Left lobe of liver (tissue), 2 donors: ENCODE data around the gene MINDY4B. TPM values are rescaled to one million over a fixed set of nuclear protein-coding genes. Genes with fewer than 3 reads are reported as not detected.

Experiments used
- ATAC-seq: fragments of 200-7000 bp; cut with Tn5 transposase; one replicate; pipeline ENCODE4 v1.9.1; 2020; ENCODE audit warnings: mild to moderate bottlenecking, moderate library complexity
- DNase-seq: peaks from one replicate; pipeline ENCODE4 v3.0.0-alpha.2; 2020; ENCODE audit warnings: low spot score
- total RNA-seq: library from RNA; stranded (reverse); gene quantifications from one replicate; pipeline ENCODE4 v1.2.1, GENCODE V29; 2021
- donor health status: DM: no; HTN: no; CAD: no; lungs with moderate emphysema.
- donor health status: DM: no; HTN: yes; CAD: no.

Gene MINDY4B
- not detected for total RNA-seq

DNA sequence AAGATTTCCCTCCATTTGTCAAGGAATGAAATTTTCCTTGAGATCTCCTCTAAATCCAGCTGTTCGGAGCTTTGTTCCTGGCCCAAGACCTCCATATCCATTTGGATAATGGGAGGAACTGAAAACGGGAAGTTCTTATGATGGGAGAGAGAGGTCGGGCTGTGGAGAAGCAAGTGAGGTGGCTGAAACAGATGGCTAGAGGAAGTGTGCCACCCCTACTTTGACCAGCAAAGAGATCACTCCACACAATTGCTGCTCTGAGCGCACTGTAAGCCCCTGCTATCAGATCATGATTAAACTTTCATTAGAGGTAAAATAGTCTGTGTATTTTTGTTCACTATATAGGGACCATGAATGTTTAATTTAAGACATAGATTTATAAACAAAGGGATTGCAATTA is at the start of gene MINDY4B:
Gene MINDY4B (minus strand): TSS at position 101 of the 400 bp plus-strand sequence. CDS start 0 bp downstream, at position 101.
- DNase-seq (no peak), ATAC-seq (no peak)

DNA sequence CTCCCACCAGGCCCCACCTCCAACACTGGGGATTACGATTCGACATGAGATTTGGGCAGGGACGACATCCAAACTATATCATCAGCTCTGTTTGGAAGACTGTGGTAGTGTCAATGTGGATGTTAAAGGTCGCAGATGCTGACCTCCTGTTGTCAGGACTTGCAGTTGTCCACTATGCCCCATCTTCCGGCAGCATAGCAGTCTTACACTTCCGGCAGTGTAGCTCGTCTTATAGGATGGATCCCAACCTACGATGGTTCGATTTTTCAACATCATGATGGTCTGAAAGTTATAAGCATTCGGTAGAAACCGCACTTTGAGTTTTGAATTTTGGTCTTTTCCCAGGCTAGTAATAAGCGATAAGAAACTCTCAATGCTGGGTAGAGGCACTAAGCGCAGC is 46.7 kb upstream of the MINDY4B start:
- DNase-seq: no peak
- ATAC-seq: no peak

DNA sequence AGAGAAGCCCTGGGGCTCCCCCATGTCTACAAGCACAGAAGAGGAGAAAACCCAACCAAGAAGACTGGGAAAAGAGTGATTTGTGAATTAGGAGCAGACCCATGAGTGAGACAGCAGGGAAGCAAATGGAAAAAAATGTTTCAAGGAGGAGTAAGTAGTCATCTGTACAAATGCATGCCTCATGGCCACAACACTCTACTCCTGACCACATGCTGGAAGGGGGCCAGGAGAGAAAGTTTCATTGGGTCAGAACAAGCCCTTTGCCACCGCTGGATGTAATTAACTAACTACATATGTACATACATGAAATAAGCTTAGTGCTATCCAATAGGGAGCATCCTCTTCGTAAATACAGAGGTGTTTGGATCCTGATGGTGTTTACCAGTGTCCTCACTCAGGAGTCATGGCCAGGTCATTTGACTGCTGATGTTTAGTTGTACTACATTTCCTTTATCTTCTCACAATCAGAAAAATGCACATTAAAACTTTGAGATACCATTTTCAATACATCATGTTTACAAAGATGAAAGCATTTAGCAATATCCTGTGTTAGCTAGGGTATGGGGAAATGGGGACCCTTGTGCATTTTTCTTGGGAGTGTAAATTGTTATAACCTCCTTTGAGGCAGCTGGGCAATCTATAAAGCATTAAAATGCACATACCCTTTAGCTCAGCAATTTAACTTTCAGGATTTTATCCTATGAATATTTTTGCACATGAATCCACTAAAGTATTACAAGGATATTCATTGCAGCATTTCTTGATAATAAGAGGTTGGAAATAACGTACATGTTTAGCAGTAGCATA is 40.2 kb upstream of the MINDY4B start:
- no peak for ATAC-seq
- DNase-seq: no peak

DNA sequence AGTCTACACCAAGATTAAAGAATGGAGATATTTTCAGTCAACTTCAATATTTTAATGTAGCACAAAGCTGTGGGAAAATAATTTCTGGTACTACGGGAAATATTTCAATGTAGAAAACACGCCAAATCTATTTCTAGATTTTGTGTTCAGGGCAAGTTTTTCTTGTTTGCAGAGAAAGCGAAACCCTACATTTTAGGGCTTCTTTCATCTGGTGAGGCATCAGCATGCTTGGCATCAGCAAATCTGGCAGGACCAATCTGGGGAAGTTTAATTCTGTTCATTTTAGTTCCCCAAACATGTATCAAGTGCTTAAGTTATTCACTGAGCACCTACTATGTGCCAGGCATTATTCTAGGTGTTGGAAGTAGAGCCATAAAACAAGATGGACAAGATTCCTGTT is 37.0 kb upstream of the MINDY4B start:
- ATAC-seq (no peak), DNase-seq (no peak)

DNA sequence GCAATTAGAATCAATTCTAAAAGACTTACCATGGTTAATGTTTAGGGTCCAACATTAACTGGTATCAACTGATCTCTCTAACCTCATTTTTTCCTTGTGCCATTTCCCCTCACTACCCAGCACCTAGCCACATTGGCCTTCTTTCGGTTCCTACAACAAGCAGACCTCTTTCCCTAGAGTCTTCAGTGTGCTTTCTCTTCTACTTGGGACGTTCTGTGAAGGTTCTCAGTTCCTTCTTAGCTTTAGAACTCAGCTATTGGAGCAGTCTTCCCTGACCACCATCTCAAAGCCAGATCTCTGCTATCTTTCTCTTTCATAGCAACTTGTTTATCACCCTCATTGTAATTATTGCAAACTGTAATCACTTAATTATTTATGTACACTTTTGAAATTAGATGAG is 31.5 kb upstream of the MINDY4B start:
- DNase-seq (no peak), ATAC-seq (no peak)

DNA sequence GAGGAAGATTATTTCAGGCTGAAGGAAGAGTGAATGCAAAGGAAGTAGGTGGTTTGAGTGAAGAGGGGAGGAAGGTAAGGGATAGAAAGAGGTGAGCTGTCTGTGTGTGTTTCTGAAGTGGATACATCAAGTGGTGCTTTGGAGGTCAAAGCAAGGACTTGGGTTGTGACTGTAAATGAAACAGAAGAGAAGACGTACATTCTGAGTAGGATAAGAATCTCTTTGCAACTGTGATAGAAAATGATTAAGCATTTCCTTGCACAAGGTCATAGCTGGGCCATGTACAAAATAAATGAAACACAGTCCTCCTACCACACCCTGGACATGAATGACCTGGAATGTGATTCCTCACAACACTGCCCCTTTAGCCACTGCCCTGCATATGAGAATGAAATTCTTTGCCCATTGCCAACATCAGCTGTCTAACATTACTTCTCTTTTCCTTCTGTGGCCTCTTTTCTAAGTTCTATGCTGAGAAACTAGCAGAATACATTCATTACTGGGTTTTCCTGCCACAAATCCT is 28.3 kb upstream of the MINDY4B start:
- no peak for DNase-seq
- ATAC-seq: no peak

DNA sequence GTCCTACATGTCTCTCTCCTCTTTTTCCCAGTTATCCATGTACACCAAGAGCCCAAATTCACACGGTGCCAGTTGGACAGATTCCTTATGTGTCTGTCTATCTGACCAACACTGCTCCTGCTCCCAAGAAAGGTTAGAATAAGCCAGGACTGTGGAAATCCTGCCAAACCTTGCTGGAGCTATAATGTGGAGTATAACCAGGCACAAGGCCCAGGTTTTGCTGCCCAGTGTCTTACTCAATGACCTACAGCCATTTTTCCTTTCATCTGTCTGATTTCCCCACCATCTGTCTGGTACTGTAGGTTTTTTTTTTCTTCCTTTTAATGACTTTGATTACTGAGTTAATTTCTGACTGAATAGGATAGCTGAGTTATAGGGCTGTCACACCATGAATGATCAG is 26.5 kb upstream of the MINDY4B start:
- peak; percentile 29 for ATAC-seq
- DNase-seq: no peak

DNA sequence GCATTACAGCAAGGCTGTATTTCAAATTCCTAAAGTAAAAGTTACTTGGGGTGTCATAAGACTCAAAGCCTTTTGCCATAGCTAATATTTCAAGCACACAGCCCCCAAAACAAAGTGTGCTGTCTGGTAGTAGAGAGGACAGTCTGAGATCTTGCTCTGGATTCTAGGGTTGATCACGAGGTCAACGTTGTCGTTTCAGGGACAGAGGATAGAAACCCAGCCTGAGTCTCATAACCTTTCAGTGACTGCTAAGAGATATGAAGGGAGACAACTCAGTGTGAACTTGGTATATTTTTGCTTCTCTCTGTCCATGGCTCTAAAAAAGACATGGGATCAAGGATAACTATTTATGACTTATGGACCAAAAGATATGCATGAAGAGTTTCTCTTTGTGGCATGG is 25.6 kb upstream of the MINDY4B start:
- no peak for DNase-seq
- ATAC-seq: no peak

DNA sequence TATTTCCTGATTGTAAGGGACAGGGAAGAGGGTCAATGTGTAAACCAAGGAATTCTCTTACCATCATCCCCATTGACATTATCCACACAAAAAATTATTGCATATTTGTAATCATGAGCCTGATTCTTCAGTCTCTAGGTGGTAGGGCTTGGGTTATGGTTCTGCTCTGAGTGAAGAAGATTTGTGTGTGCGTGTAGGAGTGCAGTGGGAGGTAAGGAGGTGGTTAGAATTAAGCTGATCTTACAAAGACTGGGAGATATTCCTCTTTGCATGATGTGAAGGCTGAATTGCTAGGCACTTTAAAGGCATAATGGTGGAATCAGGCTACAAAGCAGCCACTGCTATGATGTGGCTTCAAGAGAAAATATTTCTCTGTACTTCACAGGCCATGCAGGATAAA is 23.0 kb upstream of the MINDY4B start:
- ATAC-seq (no peak), DNase-seq (no peak)

DNA sequence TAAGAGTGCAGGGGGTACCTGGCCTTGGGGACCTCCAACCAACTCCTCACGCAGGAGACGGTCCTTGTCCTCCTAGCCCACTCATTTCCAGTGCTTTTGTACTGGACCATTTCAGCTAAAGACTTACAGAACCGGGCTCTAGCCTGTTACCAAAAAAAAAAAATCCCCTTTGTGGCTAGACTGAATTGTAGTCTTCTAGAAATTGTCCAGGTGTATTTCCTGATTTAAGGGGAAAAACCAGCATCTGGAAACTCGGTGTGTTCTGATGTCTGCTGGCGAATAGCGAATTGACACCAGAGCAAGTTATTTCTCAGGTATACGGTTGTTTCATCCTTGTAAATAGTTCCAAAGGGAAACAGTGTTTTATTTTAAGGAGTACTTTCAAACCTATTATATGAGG is 21.1 kb upstream of the MINDY4B start:
- DNase-seq: no peak
- no peak for ATAC-seq

DNA sequence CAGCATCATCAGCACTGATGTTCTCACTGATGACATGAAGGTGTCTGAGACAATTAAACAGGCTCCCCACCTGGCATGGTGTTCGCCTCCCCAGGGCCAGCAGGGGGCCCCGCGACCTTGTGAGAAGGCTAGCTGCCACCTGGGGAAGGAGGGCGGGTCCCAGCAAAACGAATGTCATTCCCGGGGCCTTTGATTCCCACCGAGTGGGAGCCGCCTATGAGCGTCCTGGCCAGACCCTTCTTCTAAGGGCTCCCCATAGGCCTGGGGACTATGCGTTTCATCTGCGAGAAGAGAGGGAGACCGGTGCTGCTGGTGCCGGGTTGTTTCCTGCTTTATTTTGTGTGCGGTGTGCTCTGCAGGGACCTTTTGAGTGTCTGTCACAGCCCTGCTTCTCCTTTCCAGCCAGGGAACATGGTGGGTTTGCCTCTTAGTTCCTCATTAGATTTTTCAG is 20.5 kb upstream of the MINDY4B start:
- DNase-seq (no peak), ATAC-seq (peak; percentile 71)

DNA sequence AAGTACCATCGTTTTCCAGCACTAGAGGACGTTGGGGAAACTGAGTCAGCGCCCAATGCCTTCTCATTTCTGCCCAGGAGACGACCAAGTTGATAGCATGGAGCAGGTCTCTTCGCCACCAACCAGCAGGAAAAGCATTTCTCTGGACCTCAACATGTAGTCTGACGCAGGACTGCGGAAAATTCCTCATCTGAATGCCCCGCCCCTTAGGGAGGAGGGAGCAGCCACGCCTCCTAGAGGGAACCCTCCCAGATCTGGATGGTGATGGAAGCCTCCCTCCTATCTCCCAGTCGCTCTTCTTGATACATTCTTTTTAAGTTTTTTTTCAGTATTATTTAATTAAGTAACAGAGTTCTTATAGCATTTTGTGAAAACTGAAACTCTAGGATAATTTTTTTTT is 17.4 kb upstream of the MINDY4B start:
- ATAC-seq: no peak
- DNase-seq: no peak

DNA sequence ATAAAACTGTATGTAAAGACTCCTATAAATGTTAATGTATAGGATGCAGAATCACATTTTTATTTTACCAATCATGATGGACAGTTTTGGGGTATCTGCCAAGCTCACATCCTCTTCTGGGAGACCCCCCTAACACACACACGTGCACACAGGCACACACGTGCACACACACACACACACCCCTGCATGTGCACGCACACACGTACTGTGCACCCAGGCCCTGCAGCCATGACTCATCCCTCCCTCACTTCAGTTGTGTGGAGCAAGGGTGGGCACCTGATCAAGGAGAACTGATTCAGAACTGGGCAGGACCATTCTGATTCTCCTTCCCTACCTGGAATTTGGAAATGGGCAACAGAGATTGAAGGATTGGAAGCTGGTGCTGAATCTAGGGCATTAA is 16.0 kb upstream of the MINDY4B start:
- ATAC-seq (no peak), DNase-seq (no peak)

DNA sequence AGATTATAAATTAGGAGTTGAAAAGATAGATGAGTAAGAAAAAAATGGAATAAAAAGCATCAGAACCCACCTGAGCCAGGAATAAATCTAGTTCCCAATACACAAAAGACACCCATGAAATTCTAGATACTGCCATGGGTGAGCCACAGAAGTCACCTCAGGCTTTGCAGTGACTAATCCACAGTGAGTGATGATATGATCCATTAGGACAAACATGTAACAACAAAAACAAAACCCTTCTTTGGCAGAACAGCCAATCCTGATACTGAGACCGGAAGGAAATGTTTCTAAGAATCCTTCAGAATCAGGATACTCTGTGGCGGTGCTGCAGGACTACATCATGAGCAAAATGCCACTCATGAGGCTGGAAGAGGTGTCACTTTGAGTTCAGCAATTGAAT is 15.0 kb upstream of the MINDY4B start:
- ATAC-seq (no peak), DNase-seq (no peak)

DNA sequence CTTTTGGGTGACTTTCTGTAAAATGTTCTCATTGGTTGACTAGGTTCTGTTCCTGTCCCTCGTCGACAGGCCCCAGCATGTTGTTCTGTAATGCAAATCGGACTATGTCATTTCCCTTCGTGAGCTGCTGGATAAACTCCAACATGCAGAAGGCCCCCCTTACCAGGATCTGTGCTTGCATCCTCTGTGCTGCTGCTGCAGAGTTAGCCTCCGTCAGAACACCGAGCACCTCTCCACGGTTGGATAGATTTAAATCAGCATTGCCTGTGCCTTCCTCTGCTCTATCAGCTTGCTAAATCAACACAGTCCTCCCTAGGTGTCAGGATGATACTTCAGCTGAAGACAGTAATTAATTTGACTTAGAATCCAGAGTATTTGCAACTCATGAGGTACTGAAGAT is 12.7 kb upstream of the MINDY4B start:
- ATAC-seq: no peak
- no peak for DNase-seq

DNA sequence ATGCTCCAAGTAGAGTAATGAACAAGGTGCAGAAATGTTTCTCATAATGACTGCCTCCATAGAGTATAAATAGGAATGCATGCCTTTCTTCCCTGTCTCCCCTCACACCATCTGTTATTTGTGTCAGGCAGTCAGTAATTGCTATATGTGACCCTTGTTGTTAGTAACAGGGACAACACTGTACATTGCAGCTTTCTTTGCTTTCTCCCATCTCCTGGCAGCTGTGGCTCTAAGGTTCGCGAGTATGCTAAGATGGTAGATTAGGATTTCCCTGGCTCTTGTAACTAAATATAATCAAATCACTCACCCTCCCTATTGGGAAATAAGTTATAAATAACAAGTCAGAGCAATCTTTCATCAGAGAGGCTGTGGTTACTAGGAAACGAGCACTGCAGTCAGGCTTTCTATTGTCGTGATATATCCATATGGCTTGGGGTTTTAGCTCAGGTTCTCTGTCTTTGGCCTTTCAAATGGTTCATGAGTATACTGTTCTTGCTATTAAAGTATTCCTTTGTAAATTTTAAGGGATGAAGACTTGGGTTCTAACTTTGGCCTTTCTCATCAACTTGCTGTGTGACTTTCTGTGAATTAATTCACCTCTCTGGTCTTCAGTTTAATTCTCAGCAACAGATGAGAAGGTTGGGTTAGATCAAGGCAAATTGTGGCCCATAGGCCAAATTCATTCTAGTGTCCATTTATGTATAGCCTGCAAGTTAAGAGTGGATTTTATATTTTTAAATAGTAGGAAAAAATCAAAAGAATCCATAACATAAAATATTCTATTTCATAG is 8.1 kb upstream of the MINDY4B start:
- ATAC-seq (no peak), DNase-seq (no peak)

DNA sequence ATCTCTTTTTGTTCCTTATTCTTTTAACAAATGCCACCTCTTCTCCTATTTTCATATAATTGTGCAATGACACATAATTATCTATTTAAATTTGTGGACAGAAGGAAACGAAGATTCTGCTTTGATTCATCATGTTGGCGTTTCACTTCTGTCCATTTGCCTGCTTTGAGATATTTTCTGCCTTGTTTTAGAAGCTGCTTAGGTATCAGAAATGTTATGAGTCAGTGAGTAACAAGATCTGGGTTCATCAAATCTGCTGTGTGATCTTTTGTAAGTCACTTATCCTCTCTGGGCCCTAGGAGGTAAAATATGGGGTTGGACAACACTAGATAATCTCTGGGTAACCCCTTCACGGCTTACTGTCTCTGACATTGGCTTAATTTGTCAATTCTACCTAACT is 7.3 kb upstream of the MINDY4B start:
- DNase-seq: no peak
- ATAC-seq: no peak

DNA sequence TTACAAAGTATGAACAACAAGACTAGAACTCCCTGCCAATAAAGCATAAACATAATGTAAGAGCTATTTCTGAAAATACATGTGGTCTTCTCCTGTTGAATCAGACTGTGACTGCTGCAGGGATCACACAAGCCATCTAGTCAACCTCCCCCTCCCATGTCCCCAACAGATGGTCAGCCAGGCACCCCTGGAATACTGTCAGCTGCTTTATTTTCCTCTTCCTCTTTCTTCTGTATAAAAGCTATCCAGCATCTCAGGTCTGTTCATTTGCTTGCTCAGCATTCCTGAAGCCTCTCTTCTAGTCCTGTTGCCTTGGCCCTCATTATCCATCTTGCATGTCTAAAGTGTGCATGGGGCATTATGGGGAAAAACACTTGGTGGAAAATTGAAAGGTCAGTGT is 6.5 kb upstream of the MINDY4B start:
- DNase-seq (no peak), ATAC-seq (no peak)

DNA sequence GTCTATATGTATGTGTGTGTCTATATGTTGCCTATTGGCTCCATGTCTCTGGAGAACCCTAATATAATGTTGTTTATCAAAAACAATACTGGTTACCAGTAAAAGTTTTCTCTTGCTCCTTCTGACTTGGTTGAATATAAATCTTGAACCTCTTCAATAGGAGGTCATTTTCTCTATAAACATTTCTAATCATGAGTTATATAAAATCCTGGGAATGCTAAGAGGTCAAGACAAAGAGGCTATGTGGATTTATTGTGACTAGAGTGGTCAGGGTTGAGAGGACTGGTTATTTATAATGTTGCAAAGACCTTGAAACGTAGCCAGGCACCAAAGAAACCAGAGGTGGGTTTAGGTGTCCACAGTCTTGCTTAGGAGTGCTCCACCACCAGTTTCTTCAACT is 1.2 kb upstream of the MINDY4B start:
- DNase-seq (no peak), ATAC-seq (no peak)

DNA sequence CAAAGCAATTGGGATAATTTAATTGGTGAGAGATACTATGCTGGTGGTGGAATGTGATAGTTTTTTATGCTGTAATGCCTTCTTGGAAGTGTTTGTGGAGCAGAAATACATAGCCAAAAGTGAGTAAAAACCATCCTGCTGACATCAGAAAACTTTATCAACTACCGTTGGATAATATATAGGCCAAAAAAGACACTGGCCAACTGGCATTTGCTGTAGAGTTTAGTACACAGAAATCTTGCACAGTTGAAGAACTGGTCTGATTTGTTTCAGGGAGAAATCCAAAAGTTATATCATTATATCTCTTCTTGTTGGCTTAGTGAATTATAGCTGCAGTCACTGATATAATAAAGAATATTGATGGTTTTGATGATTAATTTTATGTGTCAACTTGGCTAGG is 507 bp upstream of the MINDY4B start:
- ATAC-seq: no peak
- no peak for DNase-seq

DNA sequence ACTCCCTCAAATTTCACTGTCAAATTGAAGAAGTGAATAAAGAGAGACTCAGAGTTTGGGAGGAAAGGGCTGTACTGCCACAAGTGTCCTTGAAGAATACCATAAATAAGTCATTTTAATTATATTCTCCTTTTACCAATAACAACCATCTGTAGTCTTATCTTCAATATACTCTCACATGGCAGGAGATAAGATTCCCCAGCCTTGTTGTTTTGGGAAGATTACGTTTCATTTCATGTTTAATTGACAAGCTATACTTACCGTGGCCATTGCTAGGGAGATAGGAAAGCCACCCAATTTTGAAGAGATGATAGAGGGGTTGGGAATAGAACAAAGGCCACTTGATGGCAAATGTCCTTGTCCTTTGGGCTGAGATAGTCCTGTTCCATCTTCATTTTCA is 2.3 kb downstream of the MINDY4B start:
- no peak for ATAC-seq

DNA sequence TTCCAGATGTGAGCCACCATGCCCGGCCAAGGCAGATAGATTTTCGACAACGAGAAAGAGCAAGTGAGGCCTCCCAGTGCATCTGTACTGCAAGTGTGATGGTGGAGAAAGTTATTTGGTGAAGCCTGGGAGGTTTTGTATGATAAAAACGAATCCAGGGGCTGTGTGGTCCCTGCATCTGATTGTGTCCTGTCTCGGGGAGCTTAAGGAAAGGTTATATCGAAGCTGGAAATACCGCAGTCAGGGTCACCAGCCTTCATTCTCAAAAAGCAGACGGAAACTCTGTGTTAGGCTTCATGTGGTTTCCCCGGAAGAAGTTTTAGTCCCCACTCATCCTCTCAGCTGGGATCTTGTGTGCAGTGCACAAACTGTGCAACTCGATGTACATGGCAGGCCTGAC is 3.4 kb downstream of the MINDY4B start:
- no peak for ATAC-seq

More for the DNA sequence above, 2.3 kb downstream of the MINDY4B start:
- DNase-seq: no peak

More for the DNA sequence above, 3.4 kb downstream of the MINDY4B start:
- DNase-seq: no peak
